Choroid plexus epithelial cell (primary cell): Measurements from ENCODE around the gene CNBD2.
"Not testable (repeated sequence)": the region's sequence is repeated elsewhere in the genome, so short reads cannot be mapped to it uniquely, and the experiment has no call there.

Experiments used
- DNase-seq: peaks from one replicate; pipeline ENCODE4 v3.0.0-alpha.2; 2010; ENCODE audit warnings: low read depth
- H3K4me3 ChIP-seq: 2 replicates; pipeline ENCODE4 v1.5.1; 2011; ENCODE audit warnings: low read depth, mild to moderate bottlenecking, control low read depth, low read length, moderate library complexity
- TF ChIP-seq, protein P1 (sequence below): conservative IDR thresholded peaks from 2 replicates; pipeline ENCODE4 v1.5.1; 2011; ENCODE audit warnings: low read depth, mild to moderate bottlenecking, control low read depth, inconsistent platforms, low read length, moderate library complexity

The CNBD2 gene

GRCh38 chr20:35991142-35991771, 22.9 kb downstream of the CNBD2 start:
- TF ChIP-seq, protein P1, sequence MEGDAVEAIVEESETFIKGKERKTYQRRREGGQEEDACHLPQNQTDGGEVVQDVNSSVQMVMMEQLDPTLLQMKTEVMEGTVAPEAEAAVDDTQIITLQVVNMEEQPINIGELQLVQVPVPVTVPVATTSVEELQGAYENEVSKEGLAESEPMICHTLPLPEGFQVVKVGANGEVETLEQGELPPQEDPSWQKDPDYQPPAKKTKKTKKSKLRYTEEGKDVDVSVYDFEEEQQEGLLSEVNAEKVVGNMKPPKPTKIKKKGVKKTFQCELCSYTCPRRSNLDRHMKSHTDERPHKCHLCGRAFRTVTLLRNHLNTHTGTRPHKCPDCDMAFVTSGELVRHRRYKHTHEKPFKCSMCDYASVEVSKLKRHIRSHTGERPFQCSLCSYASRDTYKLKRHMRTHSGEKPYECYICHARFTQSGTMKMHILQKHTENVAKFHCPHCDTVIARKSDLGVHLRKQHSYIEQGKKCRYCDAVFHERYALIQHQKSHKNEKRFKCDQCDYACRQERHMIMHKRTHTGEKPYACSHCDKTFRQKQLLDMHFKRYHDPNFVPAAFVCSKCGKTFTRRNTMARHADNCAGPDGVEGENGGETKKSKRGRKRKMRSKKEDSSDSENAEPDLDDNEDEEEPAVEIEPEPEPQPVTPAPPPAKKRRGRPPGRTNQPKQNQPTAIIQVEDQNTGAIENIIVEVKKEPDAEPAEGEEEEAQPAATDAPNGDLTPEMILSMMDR, result peak; percentile 68
- H3K4me3 ChIP-seq, result no peak overlapping the region
- peak; percentile 74 for DNase-seq

- peak; percentile 77 for DNase-seq
- H3K4me3 ChIP-seq, result no peak overlapping the region
- TF ChIP-seq, protein P1, result peak; percentile 89
These were observed 24.4 kb downstream of the CNBD2 start for GRCh38 chr20:35992713-35993335.

DNA sequence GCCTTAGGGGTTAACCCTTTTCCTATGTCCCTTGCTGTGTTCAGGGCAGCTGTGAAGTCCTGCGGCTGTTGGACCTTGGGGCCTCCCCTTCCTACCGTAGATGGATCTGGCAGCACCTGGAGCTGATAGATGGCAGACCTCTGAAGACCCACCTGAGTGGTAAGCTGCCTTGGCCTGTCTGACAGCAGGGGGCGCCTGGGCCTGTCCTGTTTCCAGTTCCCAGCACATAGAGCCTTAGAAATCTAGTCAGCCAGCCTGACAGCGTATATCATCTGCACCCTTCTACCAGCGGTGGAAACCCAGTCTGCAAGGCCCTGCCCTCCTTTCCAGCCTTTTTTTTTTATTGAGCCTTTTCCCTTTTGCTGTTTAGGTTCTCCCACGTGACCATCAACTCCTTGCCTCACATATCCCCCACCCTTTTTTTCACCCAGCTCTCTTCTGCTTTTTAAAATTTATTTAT, 26.6 kb downstream of the CNBD2 start:
- TF ChIP-seq, protein P1, result peak; percentile 98
- DNase-seq, result peak; percentile 92
- no peak overlapping the region for H3K4me3 ChIP-seq

GRCh38 chr20:35996492-35996891, 28.1 kb downstream of the CNBD2 start:
- not testable (repeated sequence) for DNase-seq, H3K4me3 ChIP-seq

GRCh38 chr20:36001331-36001730, 32.9 kb downstream of the CNBD2 start:
- DNase-seq, H3K4me3 ChIP-seq: not testable (repeated sequence)

DNA sequence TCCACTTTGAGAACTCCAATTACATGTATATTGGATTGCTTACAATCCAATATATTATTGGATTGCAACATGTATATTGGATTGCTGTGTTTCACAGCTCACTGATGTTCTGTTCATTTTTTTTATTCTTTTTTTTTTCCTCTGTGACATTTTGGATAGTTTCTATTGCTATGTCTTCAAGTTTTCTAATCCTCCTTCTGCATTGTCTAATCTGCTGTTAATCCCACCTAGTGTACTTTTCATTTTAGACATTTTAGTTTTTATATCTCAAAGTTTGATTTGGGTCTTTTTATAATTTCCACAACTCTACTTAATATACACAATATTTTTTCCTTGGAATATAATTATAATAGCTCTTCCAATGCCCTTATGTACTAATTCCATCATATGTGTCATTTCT, 34.5 kb downstream of the CNBD2 start:
- TF ChIP-seq, protein P1, result no peak
- no peak for DNase-seq
- H3K4me3 ChIP-seq, result no peak overlapping the region

- DNase-seq, result peak; percentile 30
These were observed 35.7 kb downstream of the CNBD2 start for GRCh38 chr20:36004045-36004444.

More at GRCh38 chr20:36004045-36004444, 35.7 kb downstream of the CNBD2 start:
- H3K4me3 ChIP-seq, result no peak overlapping the region
- TF ChIP-seq, protein P1, result no peak
